Skeletal muscle satellite cell (primary cell): Measurements from ENCODE around the gene XYLT1.

ENCODE experiments used
- H3K27me3 ChIP-seq: 2 replicates; pipeline ENCODE4 v1.7.0; 2013; ENCODE audit warnings: low read length; ENCODE audit not compliant: control insufficient read depth, insufficient read depth
- H3K36me3 ChIP-seq: 2 replicates; pipeline ENCODE4 v1.7.0; 2013; ENCODE audit warnings: mild to moderate bottlenecking, control low read depth, low read length; ENCODE audit not compliant: insufficient read depth
- H3K4me1 ChIP-seq: 2 replicates; pipeline ENCODE4 v1.7.0; 2013; ENCODE audit warnings: low read length; ENCODE audit not compliant: control insufficient read depth, insufficient read depth
- H3K4me2 ChIP-seq: 2 replicates; pipeline ENCODE4 v1.7.0; 2013; ENCODE audit warnings: mild to moderate bottlenecking, low read length
- H3K4me3 ChIP-seq: 2 replicates; pipeline ENCODE4 v1.7.0; 2013; ENCODE audit warnings: low read length
- H3K9ac ChIP-seq: 2 replicates; pipeline ENCODE4 v1.7.0; 2013; ENCODE audit warnings: mild to moderate bottlenecking, low read depth, low read length, moderate library complexity
- H3K9me3 ChIP-seq: replicated peaks from 2 replicates; pipeline ENCODE4 v1.7.0; 2013; ENCODE audit warnings: mild to moderate bottlenecking, control low read depth, low read length

XYLT1 gene

GRCh38 chr16:17269439-17269838 lies 201.3 kb downstream of the XYLT1 start:
- Histone ChIP-seq H3K4me3 (no peak overlapping the region), H3K9ac (no peak overlapping the region), H3K27me3 (no peaks in the 10 kb centered on the region), H3K4me2 (no peak overlapping the region), H3K9me3 (no peaks in the 10 kb centered on the region), H3K36me3 (no peaks in the 10 kb centered on the region), H3K4me1 (peaks cover 27% of the 10 kb centered on the region)

- H3K27me3 ChIP-seq: no peaks in the 10 kb centered on the region
- H3K4me1 ChIP-seq: peaks cover 15% of the 10 kb centered on the region
- no peaks in the 10 kb centered on the region for H3K9me3 ChIP-seq
- no peaks in the 10 kb centered on the region for H3K36me3 ChIP-seq
- no peak overlapping the region for H3K4me2 ChIP-seq
- no peak overlapping the region for H3K9ac ChIP-seq
- no peak overlapping the region for H3K4me3 ChIP-seq
Observed at GRCh38 chr16:17266608-17267313, 204.0 kb downstream of the XYLT1 start.

GRCh38 chr16:17265154-17265553 lies 205.6 kb downstream of the XYLT1 start:
- H3K4me2 ChIP-seq: no peak overlapping the region
- peaks cover 2% of the 10 kb centered on the region for H3K4me1 ChIP-seq
- no peaks in the 10 kb centered on the region for H3K36me3 ChIP-seq
- H3K4me3 ChIP-seq: no peak overlapping the region
- no peaks in the 10 kb centered on the region for H3K27me3 ChIP-seq
- H3K9me3 ChIP-seq: no peaks in the 10 kb centered on the region
- no peak overlapping the region for H3K9ac ChIP-seq

GRCh38 chr16:17261197-17261858 lies 209.4 kb downstream of the XYLT1 start:
- peaks cover 3% of the 10 kb centered on the region for H3K36me3 ChIP-seq
- H3K4me1 ChIP-seq: no peaks in the 10 kb centered on the region
- H3K27me3 ChIP-seq: no peaks in the 10 kb centered on the region
- H3K9me3 ChIP-seq: no peaks in the 10 kb centered on the region
- H3K9ac ChIP-seq: no peak overlapping the region
- H3K4me3 ChIP-seq: no peak overlapping the region
- no peak overlapping the region for H3K4me2 ChIP-seq

- H3K27me3 ChIP-seq: no peaks in the 10 kb centered on the region
- H3K36me3 ChIP-seq: peaks cover 3% of the 10 kb centered on the region
- H3K4me1 ChIP-seq: no peaks in the 10 kb centered on the region
- no peaks in the 10 kb centered on the region for H3K9me3 ChIP-seq
- no peak overlapping the region for H3K4me2 ChIP-seq
- no peak overlapping the region for H3K4me3 ChIP-seq
- no peak overlapping the region for H3K9ac ChIP-seq
Observed at GRCh38 chr16:17260276-17260849, 210.4 kb downstream of the XYLT1 start.

- H3K27me3 ChIP-seq: no peaks in the 10 kb centered on the region
- no peaks in the 10 kb centered on the region for H3K4me1 ChIP-seq
- no peak overlapping the region for H3K4me2 ChIP-seq
- H3K4me3 ChIP-seq: no peak overlapping the region
- peaks cover 3% of the 10 kb centered on the region for H3K36me3 ChIP-seq
- H3K9me3 ChIP-seq: no peaks in the 10 kb centered on the region
- H3K9ac ChIP-seq: no peak overlapping the region
Observed at GRCh38 chr16:17259751-17260270, 210.9 kb downstream of the XYLT1 start.

GRCh38 chr16:17258848-17259713 lies 211.7 kb downstream of the XYLT1 start:
- Histone ChIP-seq H3K9me3 (no peaks in the 10 kb centered on the region), H3K4me3 (no peak overlapping the region), H3K9ac (no peak overlapping the region), H3K36me3 (peaks cover 3% of the 10 kb centered on the region), H3K4me2 (no peak overlapping the region), H3K4me1 (no peaks in the 10 kb centered on the region), H3K27me3 (no peaks in the 10 kb centered on the region)

- Histone ChIP-seq H3K9ac (no peak overlapping the region), H3K4me3 (no peak overlapping the region), H3K36me3 (peaks cover 3% of the 10 kb centered on the region), H3K4me2 (no peak overlapping the region), H3K9me3 (no peaks in the 10 kb centered on the region), H3K27me3 (no peaks in the 10 kb centered on the region), H3K4me1 (no peaks in the 10 kb centered on the region)
Observed at GRCh38 chr16:17258077-17258599, 212.6 kb downstream of the XYLT1 start.

GRCh38 chr16:17257426-17258023 lies 213.2 kb downstream of the XYLT1 start:
- Histone ChIP-seq H3K27me3 (no peaks in the 10 kb centered on the region), H3K4me3 (no peak overlapping the region), H3K9ac (no peak overlapping the region), H3K4me2 (no peak overlapping the region), H3K4me1 (no peaks in the 10 kb centered on the region), H3K36me3 (peaks cover 3% of the 10 kb centered on the region), H3K9me3 (no peaks in the 10 kb centered on the region)

- Histone ChIP-seq H3K36me3 (no peaks in the 10 kb centered on the region), H3K9ac (no peak overlapping the region), H3K4me3 (no peak overlapping the region), H3K4me2 (no peak overlapping the region), H3K9me3 (no peaks in the 10 kb centered on the region), H3K27me3 (no peaks in the 10 kb centered on the region), H3K4me1 (no peaks in the 10 kb centered on the region)
Observed at GRCh38 chr16:17252701-17253100, 218.1 kb downstream of the XYLT1 start.
